HG03342 (cell line): ENCODE data around the gene QPCT.
A peak's percentile ranks its signal among the peaks of the same experiment; 100 is the strongest.
"Not testable (repeated sequence)": the region's sequence is repeated elsewhere in the genome, so short reads cannot be mapped to it uniquely, and the experiment has no call there.

Source experiments
- ATAC-seq: cut with Tn5 transposase; IDR thresholded peaks from one replicate; pipeline ENCODE4 v1.9.1; 2021; ENCODE audit warnings: mild to moderate bottlenecking, moderate library complexity; ENCODE audit not compliant: unreplicated experiment

QPCT gene

DNA sequence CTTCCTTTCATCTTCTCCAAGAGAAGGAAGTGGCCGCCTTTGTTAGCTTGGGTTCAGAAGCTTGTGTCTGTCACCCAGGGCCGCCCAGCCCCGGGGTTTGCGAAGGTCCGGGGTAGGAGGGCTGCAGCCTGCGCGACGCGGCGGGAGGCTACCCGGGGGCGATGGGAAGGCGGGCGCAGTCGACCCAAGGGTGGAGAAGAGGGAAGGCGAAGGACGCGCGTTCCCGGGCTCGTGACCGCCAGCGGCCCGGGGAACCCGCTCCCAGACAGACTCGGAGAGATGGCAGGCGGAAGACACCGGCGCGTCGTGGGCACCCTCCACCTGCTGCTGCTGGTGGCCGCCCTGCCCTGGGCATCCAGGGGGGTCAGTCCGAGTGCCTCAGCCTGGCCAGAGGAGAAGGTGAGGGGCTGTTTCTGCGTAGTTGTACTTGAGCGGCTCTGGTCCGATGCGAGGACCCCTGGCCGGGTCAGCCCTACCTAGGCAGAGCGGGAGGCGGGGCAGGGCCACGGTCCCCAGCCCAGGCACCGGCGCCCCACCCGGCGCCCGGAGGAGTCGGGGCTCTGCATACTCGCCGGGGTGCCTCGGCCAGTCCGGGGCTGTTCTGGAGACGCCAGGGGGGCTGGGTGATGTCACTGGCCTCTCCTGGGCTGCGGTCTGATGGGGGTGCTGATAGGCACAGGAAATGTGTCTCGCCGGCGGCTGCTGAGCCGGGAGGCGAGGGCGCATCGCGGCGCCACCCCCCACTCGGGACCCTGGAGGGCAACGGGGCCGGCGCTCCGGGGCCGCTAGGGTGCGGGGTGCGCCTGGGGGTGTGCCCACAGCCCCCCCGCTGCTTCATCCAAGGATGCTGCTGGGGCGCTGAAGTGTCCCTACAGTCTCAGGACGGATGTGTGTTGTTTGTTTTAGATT, at the start of gene QPCT:
Gene QPCT, plus strand, starts transcription at position 178 of the 909 bp plus-strand sequence. Its CDS starts 102 bp downstream, at position 280.
- ATAC-seq, result no peak

- not testable (repeated sequence) for ATAC-seq
These were observed 49.6 kb upstream of the QPCT start for GRCh38 chr2:37294858-37295257.

GRCh38 chr2:37295469-37296073, 48.9 kb upstream of the QPCT start:
- ATAC-seq, result no peak

GRCh38 chr2:37297632-37298031, 46.8 kb upstream of the QPCT start:
- no peak for ATAC-seq

GRCh38 chr2:37300146-37300545, 44.3 kb upstream of the QPCT start:
- no peak for ATAC-seq

DNA sequence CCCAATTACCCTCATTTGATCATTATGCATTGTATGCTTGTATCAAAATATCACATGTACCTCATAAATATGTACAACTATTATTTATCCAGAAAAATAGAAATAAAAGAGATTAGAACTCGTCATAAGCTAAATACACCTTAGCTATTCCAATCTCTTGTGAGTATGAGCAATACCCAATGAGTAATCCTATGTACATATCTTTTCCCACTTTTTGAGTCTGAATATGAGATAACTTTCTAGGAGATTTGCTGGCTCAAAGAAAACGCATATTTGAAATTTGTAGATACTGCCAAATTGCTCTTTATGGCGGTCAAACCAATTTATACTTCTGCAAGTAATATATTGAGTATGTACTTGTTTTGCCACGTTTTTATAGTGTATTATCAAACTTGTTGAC, 43.9 kb upstream of the QPCT start:
- ATAC-seq, result no peak

GRCh38 chr2:37301408-37301807, 43.0 kb upstream of the QPCT start:
- ATAC-seq, result no peak

- no peak for ATAC-seq
These were observed 41.7 kb upstream of the QPCT start for GRCh38 chr2:37302701-37303252.

GRCh38 chr2:37306024-37306423, 38.4 kb upstream of the QPCT start:
- no peak for ATAC-seq

- ATAC-seq, result no peak
These were observed 36.9 kb upstream of the QPCT start for GRCh38 chr2:37307500-37307899.

- no peak for ATAC-seq
These were observed 29.1 kb upstream of the QPCT start for GRCh38 chr2:37315364-37315763.

DNA sequence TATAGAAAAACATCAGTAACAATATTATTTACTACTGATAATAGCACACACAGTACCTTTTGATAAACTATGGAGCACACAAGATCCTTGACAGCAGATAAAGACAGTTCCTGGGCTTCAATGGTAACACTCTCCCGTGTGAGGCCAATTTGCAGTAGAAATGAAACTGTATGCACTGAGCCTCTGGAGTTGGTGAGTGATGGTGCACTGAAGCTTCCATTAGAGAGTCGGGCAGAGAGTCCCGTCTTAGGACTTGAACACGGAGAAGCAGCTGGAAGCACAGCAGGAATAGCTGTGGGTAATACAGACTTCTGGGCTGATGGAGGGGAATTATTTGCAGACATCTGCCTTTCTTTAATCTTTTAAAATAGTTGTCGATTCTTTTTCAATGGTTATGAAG, 28.2 kb upstream of the QPCT start:
- ATAC-seq, result no peak

- no peak for ATAC-seq
These were observed 26.7 kb upstream of the QPCT start for GRCh38 chr2:37317746-37318145.

DNA sequence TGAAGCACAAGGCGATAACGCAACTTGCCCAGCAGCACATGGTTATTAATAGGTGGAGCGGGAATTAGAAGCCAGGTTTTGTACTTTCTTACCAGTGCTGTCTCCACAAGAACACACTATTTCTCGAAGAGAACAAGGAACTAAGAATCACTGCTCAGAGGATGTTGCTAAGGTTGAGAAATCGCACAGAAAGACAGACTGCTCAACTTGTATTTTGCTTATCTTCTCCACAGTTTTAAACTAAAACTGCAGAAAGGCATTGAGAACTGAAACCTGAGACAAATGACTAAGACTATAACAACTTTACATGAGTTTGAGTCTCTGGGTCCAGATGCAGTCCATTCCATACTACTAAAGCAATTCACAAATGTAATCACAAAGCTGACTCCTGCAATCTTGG, 26.0 kb upstream of the QPCT start:
- peak; percentile 61 for ATAC-seq

DNA sequence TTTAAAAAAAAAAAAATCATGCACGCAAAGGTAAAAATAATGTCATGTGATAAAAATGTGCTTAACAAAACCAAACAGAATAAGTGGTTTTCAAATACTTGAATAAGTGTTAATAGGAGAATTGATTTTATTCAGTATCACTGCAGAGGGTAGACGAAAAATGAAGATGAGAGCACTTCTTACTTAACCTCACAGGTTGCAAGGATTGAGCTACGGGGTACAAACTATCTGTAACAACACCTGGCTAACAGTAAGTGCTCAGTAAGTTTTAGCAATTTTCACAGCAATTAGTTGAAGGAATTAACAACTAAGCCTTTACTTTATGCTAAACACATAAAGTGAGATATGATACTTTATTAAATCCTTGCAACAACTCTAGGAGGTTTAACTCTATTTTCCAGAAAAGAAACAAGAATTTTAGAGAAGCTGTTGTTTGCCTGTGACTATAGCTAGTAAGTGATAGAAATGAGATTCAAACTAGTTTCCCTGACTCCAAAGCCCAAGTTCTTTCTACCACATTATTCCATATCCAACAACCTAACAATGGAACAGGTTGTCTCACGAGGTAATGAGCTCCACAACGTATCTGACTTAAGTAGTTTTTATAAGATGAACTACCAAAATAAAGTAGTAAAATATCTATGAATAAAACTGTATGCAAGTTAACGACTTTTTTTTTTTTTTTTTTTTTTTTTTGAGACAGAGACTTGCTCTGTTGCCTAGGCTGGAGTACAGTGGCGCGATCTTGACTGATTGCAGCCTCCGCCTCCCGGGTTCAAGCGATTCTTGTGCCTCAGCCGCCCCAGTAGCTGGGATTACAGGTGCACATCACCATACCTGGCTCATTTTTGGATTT, 24.4 kb upstream of the QPCT start:
- ATAC-seq, result no peak

DNA sequence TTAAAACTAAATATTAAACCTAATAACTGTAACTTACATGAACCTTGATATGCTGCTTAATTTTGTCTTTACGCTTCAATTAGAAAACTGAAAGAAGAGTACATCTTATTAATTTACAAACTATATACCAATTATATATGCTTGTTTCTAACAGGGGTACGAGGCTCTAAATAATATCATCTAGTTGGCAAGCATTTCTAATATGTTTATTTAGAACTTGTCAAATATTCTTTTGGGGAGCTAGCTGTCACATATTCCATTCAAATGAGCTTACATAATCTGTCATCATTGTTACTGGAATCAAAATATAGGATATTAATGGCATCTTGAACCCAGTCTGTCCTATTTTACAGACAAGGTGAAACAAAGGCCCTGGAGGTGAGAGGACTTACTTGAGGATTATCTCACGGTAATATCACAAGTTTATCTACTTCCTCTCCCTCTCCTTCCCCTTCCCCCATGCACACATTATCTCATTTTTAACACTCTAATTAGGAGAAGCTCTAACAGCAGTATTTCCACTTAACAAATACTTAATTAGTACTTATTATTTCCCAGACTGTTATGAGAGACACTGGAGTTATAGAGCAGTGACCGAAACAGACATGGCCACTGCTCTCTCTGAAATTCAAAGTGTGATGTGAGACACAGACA, 23.3 kb upstream of the QPCT start:
- no peak for ATAC-seq

GRCh38 chr2:37322368-37322767, 22.1 kb upstream of the QPCT start:
- no peak for ATAC-seq

GRCh38 chr2:37323176-37323780, 21.2 kb upstream of the QPCT start:
- no peak for ATAC-seq

DNA sequence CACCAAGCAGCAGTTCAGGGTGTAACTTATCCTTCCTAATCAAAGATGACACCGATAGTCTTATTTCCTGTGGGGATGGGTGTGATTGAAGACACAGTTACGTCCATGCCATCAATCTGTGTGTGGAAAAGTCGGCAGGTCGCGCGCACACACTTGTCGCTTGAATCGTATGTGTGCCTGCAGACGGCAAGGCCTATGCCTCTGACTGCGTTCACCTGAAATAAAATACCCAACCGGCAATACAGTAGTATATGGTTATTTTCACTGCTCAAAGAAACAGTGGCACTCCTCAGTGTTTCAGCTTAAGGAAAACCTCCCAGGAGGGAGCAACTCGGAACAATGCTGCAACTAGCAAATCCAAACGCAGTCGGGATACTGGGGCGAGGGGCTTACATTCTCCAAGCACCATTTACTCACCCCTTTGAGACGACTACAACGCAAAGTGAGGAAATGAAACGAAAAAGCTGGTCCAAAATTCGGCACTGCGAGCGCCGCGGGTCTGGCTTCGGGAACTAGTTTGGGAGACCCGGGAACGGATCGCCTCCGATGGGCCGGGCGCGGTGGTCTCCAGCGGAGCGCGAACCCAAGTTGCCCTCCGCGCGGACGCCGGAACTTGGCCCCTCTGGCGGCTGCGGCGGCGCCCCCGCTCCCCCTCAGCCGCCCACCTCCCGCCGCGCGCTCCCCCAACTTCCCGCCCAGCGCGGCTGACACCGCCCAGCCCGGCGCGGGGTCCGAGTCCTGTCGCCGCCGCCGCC, 20.5 kb upstream of the QPCT start:
- peak; percentile 22 for ATAC-seq

- no peak for ATAC-seq
These were observed 20.0 kb upstream of the QPCT start for GRCh38 chr2:37324536-37324785.
